HG03457 (cell line): ENCODE data around the gene SUPT4H1.

Experiments
- ATAC-seq: cut with Tn5 transposase; IDR thresholded peaks from one replicate; pipeline ENCODE4 v1.9.1; 2021; ENCODE audit warnings: moderate number of reproducible peaks; ENCODE audit not compliant: unreplicated experiment

The SUPT4H1 gene

GRCh38 chr17:58320163-58320558 is 31.8 kb downstream of the SUPT4H1 start:
- ATAC-seq = no peak

DNA sequence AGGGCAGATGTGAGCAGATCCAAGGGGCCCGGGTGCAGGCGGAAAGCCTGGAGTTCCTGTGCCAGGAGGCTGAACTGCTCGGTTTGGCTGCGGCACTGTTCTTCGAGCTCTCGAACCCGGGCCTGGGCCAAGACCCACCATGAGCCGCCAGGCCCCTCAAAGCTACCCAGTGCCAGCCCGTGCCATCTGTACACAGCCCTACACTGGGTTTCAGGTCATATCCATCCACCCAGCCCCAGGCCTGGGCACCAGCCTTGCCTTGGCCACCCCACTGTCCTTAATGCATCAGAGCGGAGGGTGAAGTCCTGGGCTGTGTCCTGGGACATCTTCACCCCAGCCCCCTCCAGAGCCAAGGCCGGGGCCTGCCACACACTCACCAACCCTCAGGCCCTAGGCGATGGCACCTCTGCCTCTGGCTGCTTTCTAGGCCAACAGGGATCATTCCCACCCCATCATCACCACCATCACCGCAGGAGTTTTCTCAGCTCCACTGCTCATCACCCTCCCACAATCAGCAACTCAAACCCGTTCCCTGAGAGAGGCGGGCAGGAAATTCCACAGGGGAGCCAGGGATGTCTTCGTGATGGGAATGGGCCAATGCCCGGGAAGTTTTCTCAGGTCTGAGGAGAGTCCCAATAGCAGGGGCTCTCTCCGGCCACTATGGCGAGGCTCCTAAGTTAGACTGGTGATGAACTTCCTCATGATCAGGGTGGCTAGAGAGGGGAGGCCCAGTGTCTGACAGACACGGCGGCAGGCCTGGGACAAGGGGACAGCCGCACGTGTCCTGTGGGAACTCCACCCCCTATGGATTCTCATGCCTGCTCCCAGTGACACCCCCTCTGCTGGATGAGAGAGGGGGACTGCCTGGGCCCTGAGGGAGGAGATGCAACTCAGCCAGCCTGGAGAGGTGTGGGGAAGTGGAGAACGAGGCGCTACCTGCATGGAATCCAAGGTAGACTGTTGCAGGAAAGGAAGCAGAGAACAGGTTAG is 32.5 kb downstream of the SUPT4H1 start:
- no peak for ATAC-seq

DNA sequence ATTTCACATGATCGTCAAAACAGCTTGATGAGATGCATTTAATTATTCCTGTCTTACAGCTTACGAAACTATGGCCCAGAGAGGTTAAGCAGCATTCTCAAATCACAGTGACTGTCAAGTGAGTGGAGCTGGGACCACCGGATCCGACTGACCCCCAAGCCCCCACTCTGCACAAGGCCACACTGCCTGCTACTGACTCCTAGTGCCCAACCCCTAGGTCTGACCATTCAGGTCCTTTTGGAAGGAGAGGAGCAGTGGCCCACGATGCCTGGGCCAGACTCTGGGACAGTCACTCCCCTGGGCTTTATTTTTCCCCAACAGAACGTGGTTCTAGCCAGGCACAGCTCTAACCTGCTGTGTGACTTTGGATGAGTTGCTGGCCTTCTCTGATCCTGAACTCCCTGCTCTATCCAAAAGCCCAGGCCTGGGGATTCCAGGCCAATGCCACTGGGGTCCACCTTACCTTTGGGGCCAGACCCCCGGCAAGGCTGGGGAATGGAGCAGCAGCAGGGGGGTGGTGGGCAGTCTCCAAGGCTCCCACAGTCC is 33.3 kb downstream of the SUPT4H1 start:
- ATAC-seq = no peak

GRCh38 chr17:58318065-58318481 is 33.9 kb downstream of the SUPT4H1 start:
- ATAC-seq = no peak

DNA sequence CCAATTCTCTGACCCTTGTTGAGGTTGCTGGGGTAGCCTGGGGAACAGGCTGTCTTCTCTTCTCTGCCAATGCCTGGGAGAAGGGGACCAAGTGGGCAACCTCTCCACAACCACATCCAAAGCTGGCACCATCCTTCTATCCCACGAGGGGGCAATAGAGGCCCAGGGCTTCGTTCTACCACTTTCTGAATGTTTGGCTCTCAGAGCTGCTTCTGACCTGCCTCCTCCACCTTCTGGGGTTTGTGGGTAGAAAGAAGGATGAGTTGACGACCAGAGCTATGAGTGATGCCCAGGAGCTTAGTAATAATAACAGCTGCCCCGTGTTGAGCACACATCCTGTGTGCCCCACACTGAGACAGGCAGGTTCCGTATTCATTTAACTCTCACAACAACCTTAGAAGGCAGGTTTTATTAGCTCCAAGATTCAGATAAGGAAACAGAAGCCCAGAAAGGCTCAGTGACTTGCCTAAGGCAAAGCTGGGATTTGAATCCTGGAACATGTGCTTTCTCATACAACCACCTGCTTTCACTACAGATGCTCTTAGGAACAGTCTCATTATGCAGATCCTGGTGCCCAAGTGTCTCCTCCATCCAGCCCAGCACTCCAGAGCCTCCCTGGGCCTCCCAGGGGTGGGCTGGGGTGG is 34.5 kb downstream of the SUPT4H1 start:
- no peak for ATAC-seq

- ATAC-seq = no peak
Observed at GRCh38 chr17:58316260-58316960, 35.6 kb downstream of the SUPT4H1 start.

- no peak for ATAC-seq
Observed at GRCh38 chr17:58315750-58316149, 36.3 kb downstream of the SUPT4H1 start.

GRCh38 chr17:58315281-58315711 is 36.7 kb downstream of the SUPT4H1 start:
- ATAC-seq = no peak

GRCh38 chr17:58314706-58315015 is 37.3 kb downstream of the SUPT4H1 start:
- ATAC-seq = no peak

- ATAC-seq = no peak
Observed at GRCh38 chr17:58313815-58314705, 37.9 kb downstream of the SUPT4H1 start.

DNA sequence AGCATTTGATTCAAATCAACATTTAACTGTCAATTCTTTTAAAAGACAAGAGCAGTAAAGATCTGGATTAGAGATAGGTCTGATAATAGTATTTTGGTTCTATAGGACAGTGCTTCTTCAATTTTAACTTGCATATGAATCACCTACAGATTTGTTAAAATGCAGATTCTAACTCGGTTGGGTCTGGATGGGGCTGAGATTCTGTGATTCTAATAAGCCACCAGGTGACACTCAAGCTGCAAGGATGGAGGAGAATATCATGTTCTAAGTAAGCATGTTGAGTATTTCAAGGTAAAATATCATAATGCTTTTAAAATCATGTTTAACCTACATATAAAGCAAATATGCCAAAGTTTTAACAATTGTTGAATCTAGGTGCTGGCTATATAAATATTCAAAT is 39.2 kb downstream of the SUPT4H1 start:
- ATAC-seq = no peak

DNA sequence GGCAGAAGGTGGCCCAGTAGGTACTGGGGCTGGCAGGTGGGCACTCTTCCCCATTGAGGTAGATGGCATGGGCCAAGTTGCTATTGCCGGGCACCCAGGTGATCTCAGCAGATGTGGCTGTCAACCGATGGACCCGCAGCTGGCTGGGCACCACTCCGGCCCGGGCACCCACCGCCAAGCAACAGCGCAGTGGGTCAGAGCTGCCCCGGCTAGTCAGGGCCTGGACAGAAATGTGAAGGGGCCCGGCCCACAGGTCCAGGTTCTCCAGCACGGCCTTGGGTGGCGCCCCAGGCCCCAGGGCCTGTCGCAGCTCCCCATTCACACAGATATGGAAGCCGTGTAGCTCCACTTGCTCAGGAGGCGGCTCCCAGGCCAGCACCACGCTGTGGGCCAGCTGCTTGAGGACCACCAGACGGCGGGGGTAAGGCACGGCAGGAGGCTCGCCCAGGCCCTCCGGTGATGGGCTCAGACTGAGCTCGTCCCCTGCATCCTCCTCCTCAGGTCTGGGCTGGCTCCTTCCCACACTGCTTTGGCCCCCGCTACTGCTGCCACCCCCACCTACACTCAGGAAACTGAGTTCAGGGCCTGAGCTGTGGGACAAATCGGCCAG is 39.9 kb downstream of the SUPT4H1 start:
- ATAC-seq = no peak

GRCh38 chr17:58311429-58311894 is 40.5 kb downstream of the SUPT4H1 start:
- no peak for ATAC-seq

DNA sequence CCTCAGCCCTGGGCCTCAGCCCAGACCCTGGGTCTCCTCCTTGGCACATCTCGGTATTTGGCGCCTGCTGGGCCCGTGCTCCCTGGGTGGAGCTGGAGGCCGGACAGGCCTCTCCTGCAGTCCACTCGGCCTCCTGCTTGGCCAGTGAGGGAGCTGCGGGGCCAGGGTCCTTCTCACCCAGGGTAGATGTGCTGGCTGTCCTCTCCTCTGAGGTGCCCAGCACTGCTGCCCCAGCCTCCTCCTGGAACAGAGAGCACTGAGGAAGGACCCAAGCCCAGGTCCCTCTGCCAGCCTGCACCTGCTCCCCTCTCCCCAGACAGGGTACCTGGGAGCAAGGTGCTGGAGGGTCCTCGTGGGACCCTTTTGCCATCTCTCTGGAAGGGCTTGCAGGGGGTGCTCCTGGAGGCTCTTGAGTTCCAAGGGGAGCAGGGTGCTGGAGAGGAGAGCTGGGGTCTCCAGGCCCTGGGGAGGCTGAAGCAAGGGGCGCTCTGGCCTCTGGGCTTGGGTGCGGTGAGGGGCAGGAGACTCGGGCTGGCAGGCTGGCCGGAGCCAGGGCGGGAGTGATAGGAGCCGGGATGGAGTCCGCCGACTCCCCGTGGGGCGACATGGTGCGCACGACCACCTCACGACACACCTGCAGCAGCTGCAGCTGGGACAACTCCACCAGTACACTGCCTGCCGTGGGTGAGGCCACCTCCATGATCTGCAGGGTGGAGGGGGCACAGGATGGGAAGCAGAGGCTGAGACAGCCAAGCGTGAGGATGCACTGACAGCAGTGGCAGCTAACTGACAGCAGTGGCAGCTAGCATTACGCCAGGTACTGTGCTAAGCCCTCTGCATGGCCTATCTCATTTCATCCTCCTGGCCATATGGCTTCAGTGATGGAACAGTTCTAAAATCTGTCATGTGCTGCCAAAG is 41.2 kb downstream of the SUPT4H1 start:
- no peak for ATAC-seq

DNA sequence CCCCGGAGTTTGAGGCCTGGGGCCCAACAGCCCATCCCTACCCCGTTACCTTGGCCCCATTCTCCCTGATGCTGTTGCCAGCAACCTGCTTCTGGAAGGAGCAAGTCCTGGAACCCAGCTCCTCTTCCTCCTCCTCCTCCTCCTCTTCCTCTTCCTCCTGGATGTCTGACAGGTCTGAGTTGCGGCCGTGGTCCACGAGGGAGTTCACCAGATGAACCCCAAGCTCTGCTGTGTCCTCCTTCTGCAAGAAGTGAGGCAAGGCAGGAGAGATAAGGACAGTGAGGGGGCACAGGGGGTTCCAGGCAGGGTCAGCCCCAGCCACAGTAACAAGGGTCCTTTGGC is 42.1 kb downstream of the SUPT4H1 start:
- ATAC-seq = no peak

- no peak for ATAC-seq
Observed at GRCh38 chr17:58308985-58309917, 42.8 kb downstream of the SUPT4H1 start.

- no peak for ATAC-seq
Observed at GRCh38 chr17:58308173-58308984, 43.6 kb downstream of the SUPT4H1 start.
